UCSD-AML1 (cell line): Measurements from ENCODE around the gene FAM222B.
A peak's percentile ranks its signal among the peaks of the same experiment; 100 is the strongest.
"Not testable (repeated sequence)": the region's sequence is repeated elsewhere in the genome, so short reads cannot be mapped to it uniquely, and the experiment has no call there.

Experiments
- DNase-seq: peaks from one replicate; lab custom pipeline; 2025; ENCODE audit not compliant: unreplicated experiment; lab: John Stamatoyannopoulos, UW

FAM222B gene, protein sequence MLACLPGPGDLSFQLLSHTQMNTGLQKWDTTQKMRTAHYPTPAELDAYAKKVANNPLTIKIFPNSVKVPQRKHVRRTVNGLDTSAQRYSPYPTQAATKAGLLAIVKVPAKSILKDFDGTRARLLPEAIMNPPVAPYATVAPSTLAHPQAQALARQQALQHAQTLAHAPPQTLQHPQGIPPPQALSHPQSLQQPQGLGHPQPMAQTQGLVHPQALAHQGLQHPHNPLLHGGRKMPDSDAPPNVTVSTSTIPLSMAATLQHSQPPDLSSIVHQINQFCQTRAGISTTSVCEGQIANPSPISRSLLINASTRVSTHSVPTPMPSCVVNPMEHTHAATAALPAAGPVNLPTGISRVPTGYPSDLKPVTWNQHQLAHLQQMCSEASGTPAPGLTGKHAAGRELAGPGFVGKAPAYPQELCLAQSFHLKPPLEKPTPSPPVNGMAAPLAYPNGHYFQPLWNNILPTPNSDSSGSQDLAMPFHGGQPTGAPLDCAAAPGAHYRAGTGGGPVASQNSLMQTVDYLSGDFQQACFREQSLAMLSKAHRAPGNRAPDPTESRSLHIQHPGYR

DNA sequence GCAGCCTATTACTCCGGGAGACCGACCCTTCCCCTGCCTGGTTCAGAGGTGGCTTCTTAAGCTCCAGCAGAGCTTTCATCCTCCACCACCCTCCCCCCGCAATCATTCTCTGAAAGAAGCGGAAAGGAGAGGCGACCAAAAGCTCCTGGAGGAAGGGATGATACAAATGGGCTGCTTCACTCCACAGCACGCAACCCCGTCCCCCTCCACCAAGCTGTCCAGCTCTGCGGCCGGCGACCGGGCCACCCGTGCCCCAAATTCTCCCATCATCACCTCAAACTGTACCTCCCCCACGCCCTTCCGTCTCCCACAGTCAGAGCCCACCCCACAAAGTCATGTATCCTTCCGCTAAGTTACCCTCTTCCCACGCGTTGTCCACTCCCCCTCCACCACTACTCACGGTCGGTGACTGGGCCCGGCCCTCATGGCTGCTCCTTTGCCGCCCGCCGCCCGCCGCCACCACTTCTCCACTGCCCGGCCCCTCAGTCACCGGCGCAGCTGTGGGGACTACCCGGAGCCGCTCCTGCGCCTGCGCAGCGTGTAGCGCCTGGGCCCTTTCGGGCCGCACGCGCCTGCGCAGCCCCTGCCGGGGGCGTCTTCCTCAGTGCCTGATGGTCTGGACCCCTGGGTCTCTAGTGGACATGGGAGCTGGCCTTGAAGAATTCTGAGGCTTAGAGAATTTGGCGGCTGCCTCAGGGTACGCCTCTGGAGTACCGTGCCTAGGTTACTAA, at the start of gene FAM222B:
TSS of gene FAM222B (minus strand) at position 509 of the 731 bp plus-strand sequence. CDS start 76,123 bp downstream, outside the sequence.
- peak; percentile 90 for DNase-seq

DNA sequence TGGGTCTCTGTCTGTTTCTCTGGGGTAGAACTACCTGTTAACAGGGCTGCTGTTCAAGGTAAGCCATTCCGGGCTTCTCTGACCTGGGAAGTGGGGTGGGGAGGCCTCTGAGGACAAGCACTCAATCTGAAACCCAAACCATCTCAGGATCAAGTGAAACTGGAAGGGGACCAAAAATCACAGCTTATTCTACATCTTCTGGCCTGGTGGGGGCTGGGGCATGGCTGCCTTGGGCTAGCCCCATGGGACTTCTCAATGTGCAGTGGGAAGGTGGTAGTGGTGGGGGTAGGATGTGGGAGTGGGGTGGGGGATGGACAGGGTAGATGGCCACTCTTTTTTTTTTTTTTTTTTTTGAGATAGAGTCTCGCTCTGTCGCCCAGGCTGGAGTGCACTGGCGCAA, 49.4 kb upstream of the FAM222B start:
- DNase-seq = no peak

DNA sequence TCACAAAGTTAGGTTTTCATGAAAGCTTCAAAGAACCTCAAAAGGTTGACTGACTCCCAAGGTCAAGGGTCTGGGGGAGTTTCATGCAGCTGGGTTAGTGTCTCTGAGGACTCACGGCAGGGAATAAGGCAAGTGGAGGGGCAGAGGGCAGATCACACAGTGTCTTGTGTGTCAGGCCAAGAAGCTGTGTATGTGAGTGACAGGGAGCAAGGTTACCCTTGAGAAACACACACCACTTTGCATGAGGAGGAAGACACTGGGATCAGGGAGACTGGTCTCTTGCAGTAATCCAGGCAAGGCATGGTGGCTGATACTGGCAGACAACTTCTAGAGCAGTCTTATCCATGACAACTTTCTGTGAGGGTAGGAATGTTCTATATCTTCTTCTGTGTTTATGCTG, 48.6 kb upstream of the FAM222B start:
- no peak for DNase-seq

DNA sequence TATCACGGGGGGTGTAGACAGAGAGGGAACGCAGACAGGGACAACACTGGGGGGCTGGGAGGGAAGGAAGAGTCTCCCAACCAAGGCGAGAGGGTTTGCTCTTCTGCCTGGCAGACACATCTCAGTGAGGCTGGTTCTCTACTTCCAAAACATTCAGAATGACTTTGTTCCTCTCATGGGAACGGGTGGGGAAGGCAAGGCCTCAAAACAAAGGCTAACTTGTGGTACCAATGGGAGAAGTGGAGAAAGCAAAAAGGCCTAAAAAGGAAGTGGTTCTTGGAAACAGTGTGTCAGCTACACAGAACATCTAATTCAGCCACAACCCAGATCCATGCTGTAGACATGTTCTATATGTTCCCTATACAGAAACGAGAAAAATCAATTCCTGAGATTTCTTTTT, 47.4 kb upstream of the FAM222B start:
- no peak for DNase-seq

DNA sequence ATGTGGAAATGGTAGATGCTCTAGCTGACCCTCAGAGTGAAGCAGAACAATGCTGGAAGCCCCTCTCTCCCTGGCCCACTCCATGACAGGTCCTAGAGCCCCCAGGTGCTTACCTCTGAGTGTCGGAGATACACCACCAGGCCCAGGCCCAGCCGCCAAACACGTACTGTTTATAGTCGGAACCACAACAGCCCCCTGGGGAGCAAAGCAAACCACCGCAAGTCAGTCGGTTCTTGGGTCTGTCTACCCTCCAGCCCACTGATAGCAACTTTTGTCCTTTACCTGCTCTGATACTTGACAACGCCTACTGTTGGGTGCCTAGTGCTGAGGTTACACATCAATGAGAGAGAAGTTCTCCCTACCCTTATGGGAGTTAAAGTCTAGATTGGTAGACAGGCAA, 46.2 kb upstream of the FAM222B start:
- DNase-seq = no peak

DNA sequence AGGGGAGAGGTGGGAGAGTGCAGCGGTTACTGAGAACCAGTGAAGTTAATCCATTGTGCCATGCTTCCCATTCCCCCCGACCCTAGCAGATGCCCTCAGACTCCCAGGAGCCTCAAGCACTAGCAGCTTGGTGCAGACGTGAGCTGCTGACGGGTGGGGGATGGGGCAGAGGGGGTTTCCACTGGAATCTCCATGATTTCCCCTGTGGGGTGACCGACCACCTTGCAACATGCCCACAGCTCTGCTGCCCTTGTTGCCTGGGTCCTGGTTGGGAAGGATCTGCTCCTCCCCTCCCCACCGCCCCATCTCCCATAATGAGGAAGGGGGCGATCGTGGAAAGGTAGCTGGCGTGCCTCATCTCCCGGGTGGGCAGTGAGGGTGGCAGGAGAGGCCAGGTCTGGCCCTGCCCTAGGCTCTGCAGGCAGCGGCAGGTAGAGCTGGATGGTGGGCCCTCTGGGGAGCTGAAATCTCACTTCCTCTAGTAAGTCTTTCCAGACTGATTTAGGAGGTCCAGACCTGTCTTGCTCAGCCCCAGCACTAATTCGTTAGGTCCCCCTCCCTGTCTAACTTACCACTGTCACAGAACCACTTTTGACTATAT, 45.4 kb upstream of the FAM222B start:
- no peak for DNase-seq

DNA sequence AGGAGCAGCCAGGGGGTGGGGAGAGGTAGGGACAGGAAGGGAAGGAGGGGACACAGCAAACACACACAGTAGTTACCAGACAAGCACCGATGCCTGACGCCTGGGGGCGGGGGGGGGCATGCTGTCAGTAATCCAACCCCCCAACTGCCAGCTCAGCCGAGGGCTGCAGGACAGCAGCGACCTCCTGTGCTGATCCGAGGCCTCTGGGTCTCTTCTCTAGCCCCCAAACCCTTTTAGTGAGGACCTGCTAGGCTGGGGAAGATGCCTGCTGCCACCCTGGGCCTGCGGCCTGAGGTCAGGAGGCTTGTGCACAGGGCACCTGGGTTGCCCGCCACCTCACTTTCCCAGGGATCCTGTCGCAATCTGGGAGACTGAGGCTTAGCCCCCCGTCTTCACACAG, 43.4 kb upstream of the FAM222B start:
- no peak for DNase-seq

DNA sequence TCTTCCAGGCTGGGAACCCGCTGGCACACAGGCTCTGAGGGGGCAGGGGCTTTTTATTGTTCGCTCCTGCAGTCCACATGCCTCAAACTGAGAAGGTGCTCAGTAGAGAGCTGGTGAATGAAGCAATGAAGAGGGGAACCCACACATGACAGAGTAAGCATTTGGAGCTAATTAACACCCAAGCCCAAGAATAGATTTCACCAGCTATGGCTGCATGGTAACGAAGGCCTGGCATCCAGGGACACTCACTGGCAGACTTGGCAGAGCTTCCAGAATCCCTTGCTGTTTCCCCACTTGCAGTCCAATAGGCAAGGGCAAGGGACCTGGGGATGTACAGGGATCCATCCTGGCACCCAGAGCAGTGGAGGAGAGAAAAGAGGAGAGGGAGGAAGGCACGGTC, 42.8 kb upstream of the FAM222B start:
- no peak for DNase-seq

DNA sequence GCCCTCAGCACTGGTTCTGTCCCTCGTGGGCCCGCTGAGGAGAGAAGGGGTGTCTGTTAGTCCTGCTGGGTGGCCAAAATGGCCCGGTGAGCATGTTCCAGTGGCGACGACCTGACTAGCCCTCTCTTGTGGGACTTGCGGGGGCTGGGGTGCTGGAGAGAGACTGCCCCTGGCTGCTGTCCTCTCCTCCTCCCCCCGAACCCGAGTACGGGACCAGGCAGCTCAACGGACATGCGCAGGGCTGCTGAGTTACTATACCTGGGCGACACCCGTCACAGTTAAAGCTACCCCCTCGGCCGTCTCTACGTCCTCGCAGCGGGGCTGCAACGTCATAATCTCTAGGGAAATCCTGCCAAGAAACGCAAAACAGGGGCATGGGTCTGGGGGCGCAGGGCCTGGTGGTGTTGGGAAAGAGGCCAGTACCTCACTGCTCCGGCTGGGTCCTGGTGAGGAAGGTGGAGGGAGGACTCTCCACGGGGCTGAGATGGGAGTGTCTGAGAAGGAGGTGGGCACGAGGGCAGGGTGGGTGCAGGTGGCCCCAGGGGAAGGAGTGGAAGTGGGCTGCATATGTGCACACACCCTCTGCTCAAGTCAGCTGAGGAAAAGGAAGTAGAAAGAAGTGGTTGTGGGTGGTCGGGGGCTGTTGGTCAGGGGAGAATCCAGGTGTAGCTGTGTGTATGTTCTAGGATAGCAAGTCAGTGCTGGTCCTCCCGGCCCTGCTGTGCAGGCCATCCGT, 41.5 kb upstream of the FAM222B start:
- no peak for DNase-seq

DNA sequence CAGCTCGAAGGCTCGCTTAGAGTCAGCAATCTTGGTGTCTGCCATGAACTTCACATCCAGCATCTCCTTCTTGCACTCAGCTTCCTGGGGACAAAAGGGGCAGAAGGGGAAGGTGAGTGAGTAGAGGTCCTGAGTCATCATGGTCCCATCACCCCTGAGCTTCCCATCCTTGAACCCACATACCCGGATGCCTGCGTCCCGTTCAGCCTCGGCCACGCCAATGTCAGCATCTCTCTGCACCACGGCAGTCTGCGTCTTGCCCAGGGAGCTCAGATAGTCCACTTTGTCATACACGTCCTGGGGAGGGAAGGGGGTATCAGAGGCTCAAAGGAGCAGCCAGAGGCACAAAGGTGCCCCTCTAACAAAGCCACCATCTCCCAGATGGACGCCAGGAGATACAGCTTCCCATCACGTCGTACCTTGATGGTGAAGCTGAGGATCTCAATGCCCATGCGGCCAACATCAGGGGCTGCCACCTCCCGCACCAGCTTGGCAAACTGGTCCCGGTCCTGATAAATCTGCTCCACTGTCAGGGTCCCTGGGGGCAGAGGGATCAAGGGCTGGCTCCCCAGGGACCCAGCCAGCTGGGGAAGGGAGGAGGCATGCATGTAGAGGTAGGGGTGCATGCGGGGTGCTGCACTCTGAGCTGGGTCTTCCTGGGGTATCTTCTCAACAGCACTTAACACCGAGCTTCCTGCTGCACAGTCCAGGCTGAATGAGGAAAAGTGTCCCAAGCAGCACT, 39.7 kb upstream of the FAM222B start:
- DNase-seq = no peak

DNA sequence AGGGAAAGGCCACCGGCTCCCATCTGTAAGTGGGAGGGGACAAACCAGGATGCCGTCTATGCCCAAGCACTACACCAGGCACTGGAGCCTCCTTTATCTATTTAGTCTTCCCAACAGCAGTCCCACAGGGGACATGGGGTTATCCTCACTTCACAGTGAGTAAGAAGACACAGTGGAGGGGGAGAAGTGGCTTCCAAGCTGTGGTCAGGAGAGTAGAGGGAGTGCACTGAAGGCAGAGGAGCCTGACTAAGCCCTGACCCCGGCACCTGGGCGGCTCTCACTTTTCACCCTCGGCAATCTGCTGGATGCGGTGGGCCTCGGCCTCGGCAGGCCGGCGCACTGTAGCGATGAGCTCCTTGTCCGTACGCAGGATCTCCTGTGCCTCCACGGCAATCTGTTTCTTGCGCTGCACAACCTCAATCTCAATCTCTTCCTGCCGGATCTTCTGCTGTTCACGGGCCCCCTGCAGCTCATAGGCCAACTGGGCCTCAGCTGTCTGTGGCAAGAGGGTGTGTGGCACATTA, 39.0 kb upstream of the FAM222B start:
- DNase-seq = no peak

DNA sequence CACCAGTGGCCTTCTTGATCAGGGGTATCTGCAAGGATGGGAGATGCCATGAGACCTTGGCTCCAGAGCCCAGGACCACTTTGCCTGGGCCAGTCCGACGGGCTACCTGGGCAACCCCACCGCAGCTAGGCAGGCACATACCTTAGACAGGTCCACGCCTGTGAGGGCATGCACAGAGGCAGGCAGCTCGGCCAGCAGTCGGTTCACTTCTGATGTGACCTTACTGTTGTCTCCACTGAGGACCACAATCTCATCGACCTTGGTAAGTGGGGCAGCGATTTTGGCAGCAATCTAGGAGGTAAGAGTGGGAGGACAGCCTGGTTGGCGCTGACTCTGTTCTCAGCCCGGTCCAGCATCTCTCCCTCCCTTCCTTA, 38.0 kb upstream of the FAM222B start:
- no peak for DNase-seq

DNA sequence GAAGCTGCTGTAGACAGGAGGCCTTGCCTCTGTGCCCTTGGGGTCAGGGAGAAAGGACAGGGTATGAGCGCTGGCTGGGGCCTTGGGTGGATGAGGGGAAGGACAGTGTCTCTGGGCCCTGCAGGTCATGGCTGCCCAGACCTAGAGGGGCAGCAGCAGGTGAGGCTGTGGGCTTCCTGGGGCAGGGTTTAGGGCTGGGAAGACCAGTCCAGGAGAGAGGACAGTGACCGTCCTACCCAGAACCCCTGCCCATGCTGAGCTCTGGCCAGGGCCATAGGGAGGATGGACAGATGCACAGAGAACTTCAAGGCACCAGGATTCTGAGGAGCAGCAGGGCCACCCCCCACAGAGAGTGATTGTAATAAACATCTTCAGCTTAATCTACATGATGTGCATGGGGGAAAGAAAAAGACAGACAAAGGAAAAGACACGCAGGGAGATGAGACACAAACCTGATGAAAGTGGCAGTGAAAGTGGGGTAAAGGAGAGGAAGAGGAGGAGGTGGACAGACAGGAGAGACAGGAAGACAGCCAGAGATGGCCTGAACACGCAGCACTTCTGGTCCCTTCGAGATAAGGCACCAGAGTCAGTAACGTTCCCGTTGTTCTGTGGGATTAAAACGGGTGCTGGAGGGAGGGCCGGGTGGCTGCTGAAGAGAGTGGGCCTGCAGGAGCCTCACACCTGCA, 37.4 kb upstream of the FAM222B start:
- no peak for DNase-seq

DNA sequence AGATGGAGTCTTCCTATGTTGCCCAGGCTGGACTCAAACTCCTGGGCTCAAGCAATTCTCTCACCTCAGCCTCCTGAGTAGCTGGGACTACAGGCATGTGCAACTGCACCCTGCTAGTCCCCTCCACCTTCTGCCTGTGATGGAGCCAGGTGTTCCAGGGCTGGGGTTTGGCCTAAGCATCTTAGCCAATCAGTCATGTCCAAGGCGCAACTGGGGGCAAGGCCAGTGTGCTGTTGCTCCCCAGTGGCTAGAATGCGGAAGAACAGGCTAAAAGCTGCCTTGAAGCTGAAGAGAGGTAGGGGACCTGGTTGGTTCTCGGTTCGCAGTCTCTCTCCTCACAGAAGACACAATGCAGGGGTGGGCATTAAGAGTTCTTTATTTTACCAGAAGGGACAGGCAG, 36.4 kb upstream of the FAM222B start:
- DNase-seq = no peak

DNA sequence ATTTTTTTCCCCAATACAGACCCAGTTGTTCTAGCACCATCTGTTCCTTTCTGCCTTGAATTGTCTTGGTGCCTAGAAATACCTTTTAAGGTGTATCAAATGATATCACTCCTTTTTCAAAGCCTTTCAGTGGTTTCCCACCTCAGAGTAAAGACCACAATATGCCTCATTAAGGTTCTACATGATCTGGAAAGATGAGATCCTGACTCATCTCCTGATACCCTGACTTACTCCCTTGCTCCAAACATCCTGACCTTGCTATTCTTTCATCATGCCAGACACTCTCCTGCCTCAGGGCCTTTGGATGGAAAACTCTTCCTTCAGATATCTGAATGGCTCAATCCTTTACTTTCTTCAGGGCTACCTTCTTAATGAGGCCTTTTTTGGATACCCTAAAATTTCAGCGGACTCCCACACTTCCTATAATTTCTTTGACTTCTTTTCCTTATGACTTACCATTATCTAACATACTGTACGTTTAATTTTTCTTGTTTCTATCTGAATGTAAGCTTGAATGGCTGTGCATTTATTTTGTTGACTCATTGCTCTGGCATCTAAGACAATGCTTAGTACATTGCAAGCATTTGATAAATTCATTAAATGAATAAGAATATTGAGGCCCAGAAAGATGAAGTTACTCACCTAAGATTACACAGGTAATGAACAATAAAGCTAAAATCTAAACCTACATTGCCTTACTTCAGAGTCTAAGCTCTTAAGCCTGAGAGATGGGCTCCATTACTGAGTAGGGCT, 35.7 kb upstream of the FAM222B start:
- DNase-seq = no peak

DNA sequence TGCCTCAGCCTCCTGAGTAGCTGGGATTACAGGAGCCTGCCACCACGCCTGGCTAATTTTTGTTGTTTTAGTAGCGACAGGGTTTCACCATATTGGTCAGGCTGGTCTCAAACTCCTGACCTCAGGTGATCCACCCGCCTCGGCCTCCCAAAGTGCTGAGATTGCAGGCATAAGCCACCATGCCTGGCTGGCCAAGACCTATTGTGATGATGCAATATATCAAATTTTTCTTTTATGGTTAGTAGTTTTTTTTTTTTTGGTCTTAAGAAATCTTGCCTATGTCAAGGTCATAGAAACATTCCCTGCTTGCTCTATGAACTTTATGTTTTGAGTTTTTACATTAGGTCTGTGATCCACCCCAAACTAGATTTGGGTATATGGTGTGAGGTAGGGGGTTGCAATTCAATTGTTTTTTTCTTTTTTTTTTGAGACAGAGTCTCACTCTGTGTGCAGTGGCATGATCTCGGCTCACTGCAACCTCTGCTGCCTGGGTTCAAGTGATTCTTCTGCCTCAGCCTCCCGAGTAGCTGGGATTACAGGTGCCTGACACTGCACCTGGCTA, 34.6 kb upstream of the FAM222B start:
- DNase-seq = not testable (repeated sequence)

DNA sequence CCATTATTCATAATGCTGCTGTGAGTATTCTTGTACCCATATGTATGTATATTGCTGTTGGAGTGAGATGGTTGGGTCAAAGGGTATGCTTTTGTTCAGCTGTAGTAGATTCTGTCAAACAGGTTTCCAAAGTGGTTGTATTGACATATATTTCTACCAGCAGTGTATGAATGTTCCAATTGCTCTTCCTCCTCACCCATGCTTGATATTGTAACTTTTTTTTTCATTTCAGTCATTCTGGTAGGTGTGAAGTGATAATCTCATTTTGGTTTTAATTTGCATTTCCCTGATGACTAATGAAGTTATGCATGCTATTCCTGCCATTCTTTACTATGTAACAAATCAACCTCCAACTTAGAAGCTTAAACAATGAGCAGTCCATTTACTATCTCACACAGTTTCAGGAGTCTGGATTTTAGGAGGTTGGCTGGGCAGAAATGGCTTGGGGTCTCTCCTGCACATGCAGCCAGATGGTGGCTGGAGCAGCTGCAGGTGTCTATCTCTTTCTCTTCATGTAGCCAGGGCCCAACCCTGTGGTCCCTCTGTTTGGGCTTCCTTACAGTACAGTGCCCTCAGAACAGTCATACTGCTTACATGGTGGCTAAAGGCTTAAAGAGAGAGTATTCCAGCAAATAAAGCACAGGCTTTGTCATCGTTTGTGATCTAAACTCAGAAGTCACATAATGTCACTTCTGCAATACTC, 33.4 kb upstream of the FAM222B start:
- DNase-seq = no peak

DNA sequence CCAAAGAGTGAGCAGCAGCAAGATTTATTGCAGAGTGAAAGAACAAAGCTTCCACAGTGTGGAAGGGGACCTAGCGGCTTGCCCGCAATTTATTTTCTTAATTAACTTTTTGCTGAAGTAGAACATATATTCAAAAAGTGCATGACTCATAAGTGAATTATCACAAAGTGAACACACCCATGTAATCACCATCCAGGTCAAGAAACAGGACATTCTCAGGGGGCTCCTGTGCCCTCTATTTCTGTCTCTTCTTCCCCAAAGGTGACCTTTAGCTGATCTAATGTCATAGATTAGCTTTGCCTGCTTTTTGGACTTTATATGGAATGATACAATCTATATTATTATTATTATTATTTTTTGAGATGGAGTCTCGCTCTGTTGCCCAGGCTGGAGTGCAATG, 32.2 kb upstream of the FAM222B start:
- no peak for DNase-seq
